Stimulated activated CD4-positive, alpha-beta T cell treated with anti-CD3 and anti-CD28 coated beads, Interleukin-1b, Interleukin-23, amount 100 ng/mL, for 48 hours (primary cell): ENCODE results near the gene KIFC3.
"Not testable (repeated sequence)": the region's sequence is repeated elsewhere in the genome, so short reads cannot be mapped to it uniquely, and the experiment has no call there.

Experiments used
- DNase-seq: peaks from one replicate; pipeline ENCODE4 v3.0.0-alpha.2; 2020

Gene KIFC3

GRCh38 chr16:57804111-57804837 lies 2.0 kb upstream of the KIFC3 start:
- no peak for DNase-seq

- no peak for DNase-seq
Observed at GRCh38 chr16:57803134-57803990, 1.1 kb upstream of the KIFC3 start.

GRCh38 chr16:57801809-57802340 lies 416 bp downstream of the KIFC3 start:
- DNase-seq: no peak

- DNase-seq: no peak
Observed at GRCh38 chr16:57801098-57801808, 1.0 kb downstream of the KIFC3 start.

GRCh38 chr16:57800200-57801097 lies 1.8 kb downstream of the KIFC3 start:
- DNase-seq: no peak

- DNase-seq: no peak
Observed at GRCh38 chr16:57799600-57800199, 2.6 kb downstream of the KIFC3 start.

- DNase-seq: no peak
Observed at GRCh38 chr16:57798953-57799599, 3.2 kb downstream of the KIFC3 start.

GRCh38 chr16:57798267-57798810 lies 4.0 kb downstream of the KIFC3 start:
- DNase-seq: no peak

GRCh38 chr16:57797526-57798266 lies 4.6 kb downstream of the KIFC3 start:
- no peak for DNase-seq

- no peak for DNase-seq
Observed at GRCh38 chr16:57797216-57797525, 5.1 kb downstream of the KIFC3 start.

GRCh38 chr16:57796014-57796413 lies 6.3 kb downstream of the KIFC3 start:
- not testable (repeated sequence) for DNase-seq

- peak; percentile 28 for DNase-seq
Observed at GRCh38 chr16:57795431-57795878, 6.8 kb downstream of the KIFC3 start.

GRCh38 chr16:57794849-57795430 lies 7.4 kb downstream of the KIFC3 start:
- no peak for DNase-seq

- DNase-seq: no peak
Observed at GRCh38 chr16:57791893-57792461, 10.3 kb downstream of the KIFC3 start.

GRCh38 chr16:57791195-57791892 lies 10.9 kb downstream of the KIFC3 start:
- DNase-seq: no peak

GRCh38 chr16:57788951-57789350 lies 13.3 kb downstream of the KIFC3 start:
- no peak for DNase-seq

- no peak for DNase-seq
Observed at GRCh38 chr16:57788252-57788841, 13.9 kb downstream of the KIFC3 start.

- no peak for DNase-seq
Observed at GRCh38 chr16:57787519-57787905, 14.8 kb downstream of the KIFC3 start.
